Measurements from ENCODE around the gene CBX8.
A peak's percentile ranks its signal among the peaks of the same experiment; 100 is the strongest.
"Not testable (repeated sequence)": the region's sequence is repeated elsewhere in the genome, so short reads cannot be mapped to it uniquely, and the experiment has no call there.

The CBX8 gene

GRCh38 chr17:79777120-79777893 lies 19.6 kb downstream of the CBX8 start:
- DNase-seq, result peak; percentile 79

- DNase-seq, result no peak
Measured at GRCh38 chr17:79776376-79777119, 20.3 kb downstream of the CBX8 start.

GRCh38 chr17:79775632-79776031 lies 21.2 kb downstream of the CBX8 start:
- DNase-seq, result no peak

GRCh38 chr17:79774561-79774975 lies 22.3 kb downstream of the CBX8 start:
- DNase-seq, result no peak

- not testable (repeated sequence) for DNase-seq
Measured at GRCh38 chr17:79772726-79773125, 24.2 kb downstream of the CBX8 start.

- no peak for DNase-seq
Measured at GRCh38 chr17:79771276-79771675, 25.6 kb downstream of the CBX8 start.

GRCh38 chr17:79769570-79770506 lies 27.0 kb downstream of the CBX8 start:
- DNase-seq, result no peak

GRCh38 chr17:79765708-79766107 lies 31.2 kb downstream of the CBX8 start:
- no peak for DNase-seq

GRCh38 chr17:79761894-79762589 lies 34.8 kb downstream of the CBX8 start:
- DNase-seq, result no peak

GRCh38 chr17:79760197-79760906 lies 36.5 kb downstream of the CBX8 start:
- no peak for DNase-seq

- no peak for DNase-seq
Measured at GRCh38 chr17:79758271-79758670, 38.6 kb downstream of the CBX8 start.

- no peak for DNase-seq
Measured at GRCh38 chr17:79757140-79757745, 39.6 kb downstream of the CBX8 start.

- DNase-seq, result no peak
Measured at GRCh38 chr17:79755591-79755990, 41.3 kb downstream of the CBX8 start.

GRCh38 chr17:79754903-79755302 lies 42.0 kb downstream of the CBX8 start:
- DNase-seq, result not testable (repeated sequence)

GRCh38 chr17:79754370-79754769 lies 42.5 kb downstream of the CBX8 start:
- DNase-seq, result no peak

GRCh38 chr17:79752175-79752574 lies 44.7 kb downstream of the CBX8 start:
- DNase-seq, result no peak

- no peak for DNase-seq
Measured at GRCh38 chr17:79750650-79751545, 46.0 kb downstream of the CBX8 start.

GRCh38 chr17:79749958-79750357 lies 46.9 kb downstream of the CBX8 start:
- DNase-seq, result no peak

- no peak for DNase-seq
Measured at GRCh38 chr17:79749156-79749815, 47.6 kb downstream of the CBX8 start.

Data from activated CD8-positive, alpha-beta memory T cell treated with anti-CD3 and anti-CD28 coated beads for 24 hours (primary cell).